ENCODE results near the gene METTL26. TPM values are rescaled to one million over a fixed set of nuclear protein-coding genes. Genes with fewer than 3 reads are reported as not detected.
A peak's percentile ranks its signal among the peaks of the same experiment; 100 is the strongest.

METTL26 gene
- total and polyA plus RNA-seq, 9 of the 15 experiments (the other 6 are each of a cell fraction or from before 2014, with no cell fraction given), result 7.3 to 262 (median 80.9) TPM

DNA sequence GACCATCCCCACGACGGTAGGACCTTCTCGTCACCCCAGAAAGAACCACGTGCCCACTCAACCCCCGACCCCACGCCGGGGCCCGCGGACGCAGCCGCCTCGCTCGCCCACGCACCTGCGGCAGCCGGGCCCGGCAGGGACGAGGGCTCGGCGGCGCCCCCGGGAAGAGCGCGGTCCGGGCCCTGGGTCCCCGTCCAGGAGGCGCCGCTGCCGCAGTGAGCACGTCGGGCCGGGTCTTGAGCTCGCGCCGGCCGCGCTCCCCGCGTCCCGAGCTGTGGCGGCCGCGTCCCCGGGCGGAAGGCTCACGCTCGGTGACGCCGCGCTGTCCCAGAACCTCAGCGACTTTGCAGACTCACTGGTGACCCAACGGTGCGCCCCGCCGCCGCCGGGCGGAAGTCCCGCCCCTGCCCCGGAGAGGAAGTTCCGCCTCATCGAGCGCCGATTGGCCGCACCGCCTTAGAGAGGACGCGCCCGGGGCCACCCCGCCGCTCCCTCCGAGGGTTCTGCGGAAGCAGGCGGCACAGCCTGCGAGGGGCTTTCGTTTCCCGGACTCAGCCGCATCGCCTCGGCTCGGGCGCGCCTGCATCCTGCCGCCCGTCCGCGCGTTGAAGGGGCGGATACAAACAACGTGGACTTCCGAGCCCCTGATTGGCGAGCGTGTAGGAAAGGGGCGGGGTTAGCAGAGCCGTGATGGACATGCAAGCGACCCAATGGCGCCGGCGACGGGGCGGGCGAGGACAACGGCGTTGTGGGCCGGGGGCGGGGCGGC lies 47.0 kb downstream of the METTL26 start (continued):
- TF ChIP-seq ZNF224 (CRISPR knock-in tag; IDR thresholded peaks at IDR 0.05) (no peak), SNRNP70 (optimal IDR thresholded peaks at IDR 0.05; ENCODE audit: low read depth, low read length) (no peak), HNRNPK (IDR thresholded peaks at IDR 0.05; ENCODE audit: low read depth, low read length, poor library complexity, severe bottlenecking) (no peak), EWSR1 (IDR thresholded peaks at IDR 0.05; ENCODE audit: borderline replicate concordance, low read depth, partially characterized antibody) (no peak), POLR3A (IDR thresholded peaks at IDR 0.05; ENCODE audit: borderline replicate concordance, extremely low read depth, insufficient read depth, insufficient read length) (no peak), ZNF133 (CRISPR knock-in tag; IDR thresholded peaks at IDR 0.05) (no peak), EGR1 (conservative IDR thresholded peaks at IDR 0.05) (peak; percentile 90), SMARCE1 (IDR thresholded peaks at IDR 0.05) (no peak), SP2 (IDR thresholded peaks at IDR 0.05; ENCODE audit: extremely low read depth, low read depth, low read length, poor library complexity, severe bottlenecking) (no peak), PCBP2 (IDR thresholded peaks at IDR 0.05; ENCODE audit: low read depth, low read length, poor library complexity, severe bottlenecking) (no peak), ZNF77 (CRISPR knock-in tag; IDR thresholded peaks at IDR 0.05) (no peak), ZNF174 (CRISPR knock-in tag; IDR thresholded peaks at IDR 0.05) (no peak)
- TF ChIP-seq, protein P1, sequence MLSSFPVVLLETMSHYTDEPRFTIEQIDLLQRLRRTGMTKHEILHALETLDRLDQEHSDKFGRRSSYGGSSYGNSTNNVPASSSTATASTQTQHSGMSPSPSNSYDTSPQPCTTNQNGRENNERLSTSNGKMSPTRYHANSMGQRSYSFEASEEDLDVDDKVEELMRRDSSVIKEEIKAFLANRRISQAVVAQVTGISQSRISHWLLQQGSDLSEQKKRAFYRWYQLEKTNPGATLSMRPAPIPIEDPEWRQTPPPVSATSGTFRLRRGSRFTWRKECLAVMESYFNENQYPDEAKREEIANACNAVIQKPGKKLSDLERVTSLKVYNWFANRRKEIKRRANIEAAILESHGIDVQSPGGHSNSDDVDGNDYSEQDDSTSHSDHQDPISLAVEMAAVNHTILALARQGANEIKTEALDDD (IDR thresholded peaks at IDR 0.05), result no peak
- TF ChIP-seq, protein P2, sequence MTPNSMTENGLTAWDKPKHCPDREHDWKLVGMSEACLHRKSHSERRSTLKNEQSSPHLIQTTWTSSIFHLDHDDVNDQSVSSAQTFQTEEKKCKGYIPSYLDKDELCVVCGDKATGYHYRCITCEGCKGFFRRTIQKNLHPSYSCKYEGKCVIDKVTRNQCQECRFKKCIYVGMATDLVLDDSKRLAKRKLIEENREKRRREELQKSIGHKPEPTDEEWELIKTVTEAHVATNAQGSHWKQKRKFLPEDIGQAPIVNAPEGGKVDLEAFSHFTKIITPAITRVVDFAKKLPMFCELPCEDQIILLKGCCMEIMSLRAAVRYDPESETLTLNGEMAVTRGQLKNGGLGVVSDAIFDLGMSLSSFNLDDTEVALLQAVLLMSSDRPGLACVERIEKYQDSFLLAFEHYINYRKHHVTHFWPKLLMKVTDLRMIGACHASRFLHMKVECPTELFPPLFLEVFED (CRISPR knock-in tag; conservative IDR thresholded peaks at IDR 0.05), result no peak
- TF ChIP-seq, protein P3, sequence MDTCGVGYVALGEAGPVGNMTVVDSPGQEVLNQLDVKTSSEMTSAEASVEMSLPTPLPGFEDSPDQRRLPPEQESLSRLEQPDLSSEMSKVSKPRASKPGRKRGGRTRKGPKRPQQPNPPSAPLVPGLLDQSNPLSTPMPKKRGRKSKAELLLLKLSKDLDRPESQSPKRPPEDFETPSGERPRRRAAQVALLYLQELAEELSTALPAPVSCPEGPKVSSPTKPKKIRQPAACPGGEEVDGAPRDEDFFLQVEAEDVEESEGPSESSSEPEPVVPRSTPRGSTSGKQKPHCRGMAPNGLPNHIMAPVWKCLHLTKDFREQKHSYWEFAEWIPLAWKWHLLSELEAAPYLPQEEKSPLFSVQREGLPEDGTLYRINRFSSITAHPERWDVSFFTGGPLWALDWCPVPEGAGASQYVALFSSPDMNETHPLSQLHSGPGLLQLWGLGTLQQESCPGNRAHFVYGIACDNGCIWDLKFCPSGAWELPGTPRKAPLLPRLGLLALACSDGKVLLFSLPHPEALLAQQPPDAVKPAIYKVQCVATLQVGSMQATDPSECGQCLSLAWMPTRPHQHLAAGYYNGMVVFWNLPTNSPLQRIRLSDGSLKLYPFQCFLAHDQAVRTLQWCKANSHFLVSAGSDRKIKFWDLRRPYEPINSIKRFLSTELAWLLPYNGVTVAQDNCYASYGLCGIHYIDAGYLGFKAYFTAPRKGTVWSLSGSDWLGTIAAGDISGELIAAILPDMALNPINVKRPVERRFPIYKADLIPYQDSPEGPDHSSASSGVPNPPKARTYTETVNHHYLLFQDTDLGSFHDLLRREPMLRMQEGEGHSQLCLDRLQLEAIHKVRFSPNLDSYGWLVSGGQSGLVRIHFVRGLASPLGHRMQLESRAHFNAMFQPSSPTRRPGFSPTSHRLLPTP (IDR thresholded peaks at IDR 0.05; ENCODE audit: borderline replicate concordance, extremely low read depth, insufficient read length), result no peak
- TF ChIP-seq, protein P4, sequence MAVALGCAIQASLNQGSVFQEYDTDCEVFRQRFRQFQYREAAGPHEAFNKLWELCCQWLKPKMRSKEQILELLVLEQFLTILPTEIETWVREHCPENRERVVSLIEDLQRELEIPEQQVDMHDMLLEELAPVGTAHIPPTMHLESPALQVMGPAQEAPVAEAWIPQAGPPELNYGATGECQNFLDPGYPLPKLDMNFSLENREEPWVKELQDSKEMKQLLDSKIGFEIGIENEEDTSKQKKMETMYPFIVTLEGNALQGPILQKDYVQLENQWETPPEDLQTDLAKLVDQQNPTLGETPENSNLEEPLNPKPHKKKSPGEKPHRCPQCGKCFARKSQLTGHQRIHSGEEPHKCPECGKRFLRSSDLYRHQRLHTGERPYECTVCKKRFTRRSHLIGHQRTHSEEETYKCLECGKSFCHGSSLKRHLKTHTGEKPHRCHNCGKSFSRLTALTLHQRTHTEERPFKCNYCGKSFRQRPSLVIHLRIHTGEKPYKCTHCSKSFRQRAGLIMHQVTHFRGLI (CRISPR knock-in tag; IDR thresholded peaks at IDR 0.05), result no peak
- TF ChIP-seq, protein P5, sequence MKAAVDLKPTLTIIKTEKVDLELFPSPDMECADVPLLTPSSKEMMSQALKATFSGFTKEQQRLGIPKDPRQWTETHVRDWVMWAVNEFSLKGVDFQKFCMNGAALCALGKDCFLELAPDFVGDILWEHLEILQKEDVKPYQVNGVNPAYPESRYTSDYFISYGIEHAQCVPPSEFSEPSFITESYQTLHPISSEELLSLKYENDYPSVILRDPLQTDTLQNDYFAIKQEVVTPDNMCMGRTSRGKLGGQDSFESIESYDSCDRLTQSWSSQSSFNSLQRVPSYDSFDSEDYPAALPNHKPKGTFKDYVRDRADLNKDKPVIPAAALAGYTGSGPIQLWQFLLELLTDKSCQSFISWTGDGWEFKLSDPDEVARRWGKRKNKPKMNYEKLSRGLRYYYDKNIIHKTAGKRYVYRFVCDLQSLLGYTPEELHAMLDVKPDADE (conservative IDR thresholded peaks at IDR 0.05; ENCODE audit: control insufficient read depth, low read depth, low read length), result peak; percentile 49; the same call in 1 of the 2 replicates
